NB4 (cell line): ENCODE data around the gene MAML2.

ENCODE experiments used
- DNase-seq: peaks from one replicate; pipeline ENCODE4 v3.0.0; 2010; ENCODE audit warnings: low read depth
- H3K4me3 ChIP-seq: one replicate; pipeline ENCODE4 v1.5.1; 2011; ENCODE audit warnings: mild to moderate bottlenecking, low read depth, low read length, moderate library complexity
- CTCF ChIP-seq: IDR thresholded peaks from one replicate; pipeline ENCODE4 v1.5.1; 2012; ENCODE audit warnings: low read depth, low read length
- MAX ChIP-seq: IDR thresholded peaks from 2 replicates; pipeline ENCODE4 v1.6.1; 2011; ENCODE audit warnings: low read depth, low read length
- MYC ChIP-seq: IDR thresholded peaks from 2 replicates; pipeline ENCODE4 v1.6.1; 2011; ENCODE audit warnings: low read depth, low read length
- POLR2A ChIP-seq: IDR thresholded peaks from 2 replicates; pipeline ENCODE4 v1.6.1; 2011; ENCODE audit warnings: mild to moderate bottlenecking; ENCODE audit not compliant: insufficient read length; ENCODE audit errors: extremely low read depth

The MAML2 gene

GRCh38 chr11:96385187-96385586 lies 42.2 kb upstream of the MAML2 start:
- DNase-seq = no peak
- no peak overlapping the region for H3K4me3 ChIP-seq
- no peak for TF ChIP-seq POLR2A
- TF ChIP-seq MAX = no peak
- TF ChIP-seq CTCF = no peak
- TF ChIP-seq MYC = no peak

GRCh38 chr11:96384156-96384555 lies 41.2 kb upstream of the MAML2 start:
- DNase-seq = no peak
- H3K4me3 ChIP-seq = no peak overlapping the region
- TF ChIP-seq MAX (no peak), CTCF (no peak), POLR2A (no peak), MYC (no peak)

GRCh38 chr11:96376796-96377195 lies 33.8 kb upstream of the MAML2 start:
- no peak for DNase-seq
- TF ChIP-seq POLR2A (no peak), MYC (no peak), MAX (no peak), CTCF (no peak)
- H3K4me3 ChIP-seq = no peak overlapping the region

GRCh38 chr11:96373826-96374225 lies 30.8 kb upstream of the MAML2 start:
- no peak for TF ChIP-seq MYC
- TF ChIP-seq MAX = no peak
- no peak for TF ChIP-seq POLR2A
- DNase-seq = no peak
- no peak overlapping the region for H3K4me3 ChIP-seq

- no peak overlapping the region for H3K4me3 ChIP-seq
- no peak for TF ChIP-seq CTCF
- TF ChIP-seq MYC = no peak
- TF ChIP-seq MAX = no peak
- no peak for TF ChIP-seq POLR2A
- DNase-seq = no peak
These were observed 24.3 kb upstream of the MAML2 start for GRCh38 chr11:96367342-96367741.

GRCh38 chr11:96366024-96366423 lies 23.0 kb upstream of the MAML2 start:
- no peak overlapping the region for H3K4me3 ChIP-seq
- TF ChIP-seq POLR2A (no peak), MYC (no peak), MAX (no peak), CTCF (no peak)
- no peak for DNase-seq
